Activated T-helper 1 cell treated with anti-CD3 and anti-CD28 coated beads, Interleukin-12 subunit alpha, Interleukin-12 subunit beta, Interleukin-2, Interleukin-4 antibody, amounts not matched to agents 30 ng/mL and 10 ng/mL and 1 ng/mL, durations not matched to agents 14 hours and 24 hours and 36 hours (primary cell): ENCODE data around the gene ZNF576. TPM values are rescaled to one million over a fixed set of nuclear protein-coding genes. Genes with fewer than 3 reads are reported as not detected.

ENCODE experiments used
- DNase-seq: peaks from one replicate; pipeline ENCODE4 v3.0.0; 2021; ENCODE audit warnings: low spot score
- H3K27ac Mint-ChIP-seq: one replicate; pipeline ENCODE4 v1.8.0; 2021; ENCODE audit warnings: mild to moderate bottlenecking, mixed read lengths
- H3K27me3 Mint-ChIP-seq: one replicate; pipeline ENCODE4 v1.8.0; 2022; ENCODE audit warnings: mild to moderate bottlenecking, moderate library complexity, mixed read lengths; ENCODE audit not compliant: insufficient read depth
- H3K36me3 Mint-ChIP-seq: one replicate; pipeline ENCODE4 v1.8.0; 2021; ENCODE audit warnings: low read depth, mixed read lengths
- H3K4me1 Mint-ChIP-seq: one replicate; pipeline ENCODE4 v1.8.0; 2021; ENCODE audit warnings: low read depth, mixed read lengths
- H3K4me3 Mint-ChIP-seq: one replicate; pipeline ENCODE4 v1.8.0; 2021; ENCODE audit warnings: mild to moderate bottlenecking, moderate library complexity, mixed read lengths
- H3K9me3 Mint-ChIP-seq: one replicate; pipeline ENCODE4 v1.8.0; 2021; ENCODE audit warnings: mixed read lengths
- intact Hi-C: fragments of 100-400 bp; cut with micrococcal nuclease; formaldehyde crosslinking; loops from one replicate; pipeline ENCODE4 v1.15.1; 2024
- total RNA-seq: library from RNA; stranded (reverse); gene quantifications from 2 replicates; pipeline ENCODE4 v1.2.3, GENCODE V29; 2022

ZNF576 gene
- total RNA-seq, 1 donor from 2014 or later, result 17.3 TPM

DNA sequence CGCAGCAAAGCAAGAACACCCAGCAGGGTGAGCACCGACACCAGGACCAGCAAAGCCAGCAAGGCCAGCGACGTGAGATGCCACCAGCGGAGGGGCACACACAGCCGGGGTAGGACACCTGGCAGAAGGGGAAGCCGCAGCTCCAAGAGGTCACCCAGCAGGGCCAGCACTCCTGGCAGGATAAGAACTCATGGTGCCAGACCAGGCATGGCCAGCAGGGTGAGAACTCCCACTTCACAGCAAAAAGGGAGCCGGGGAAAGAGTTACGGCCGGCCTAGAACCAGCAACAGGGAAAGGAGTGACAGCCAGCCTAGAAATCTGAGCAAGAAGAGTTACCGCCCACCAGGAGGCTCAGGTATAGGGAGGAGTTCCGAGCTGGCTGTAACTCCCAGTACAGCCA is 16.0 kb downstream of the ZNF576 start:
- peak overlapping the region; percentile 18 for H3K27ac Mint-ChIP-seq
- DNase-seq, result no peak
- H3K27me3 Mint-ChIP-seq, result no peaks in the 10 kb centered on the region
- intact Hi-C loops, result no loop called here
- H3K9me3 Mint-ChIP-seq, result no peaks in the 10 kb centered on the region
- H3K4me1 Mint-ChIP-seq, result peaks cover 3% of the 10 kb centered on the region
- no peak overlapping the region for H3K4me3 Mint-ChIP-seq
- no peaks in the 10 kb centered on the region for H3K36me3 Mint-ChIP-seq

DNA sequence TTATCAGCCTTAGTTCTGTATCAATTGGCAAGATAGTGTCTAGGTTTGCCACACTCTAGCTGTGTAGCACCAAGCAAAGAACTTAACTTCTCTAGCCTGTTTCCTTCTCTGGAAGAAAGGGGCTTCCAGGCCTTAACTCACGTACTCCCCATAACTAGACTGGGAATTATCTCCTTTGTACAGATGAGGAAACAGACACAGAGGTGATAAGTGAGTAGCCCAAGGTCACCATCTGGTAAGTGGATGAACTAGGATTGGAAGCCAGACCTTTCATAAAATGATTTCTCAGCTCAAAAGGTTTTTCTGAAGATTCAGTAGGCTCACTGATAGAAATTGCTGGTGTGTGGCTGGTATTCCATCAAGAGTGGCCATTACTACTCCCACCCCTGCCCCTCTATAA is 19.9 kb downstream of the ZNF576 start:
- no peak overlapping the region for H3K4me3 Mint-ChIP-seq

DNA sequence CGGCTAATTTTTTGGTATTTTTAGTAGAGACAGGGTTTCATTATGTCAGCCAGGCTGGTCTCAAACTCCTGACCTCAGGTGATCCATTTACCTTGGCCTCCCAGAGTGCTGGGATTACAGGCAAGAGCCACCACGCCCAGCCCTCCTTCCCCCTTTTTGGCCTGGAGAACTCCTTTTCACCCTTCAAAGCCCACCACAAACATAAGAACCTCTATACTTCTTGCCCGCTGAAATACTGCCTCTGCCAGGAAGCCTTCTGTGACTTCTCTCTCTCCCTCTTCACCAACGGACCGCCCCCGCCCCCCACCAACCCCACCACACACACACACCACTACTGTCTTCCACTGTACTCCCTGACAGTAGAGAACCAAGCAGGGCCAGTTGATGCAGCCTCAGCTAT is 20.6 kb downstream of the ZNF576 start:
- no peak overlapping the region for H3K27ac Mint-ChIP-seq

More for the DNA sequence above, 19.9 kb downstream of the ZNF576 start:
- Mint-ChIP-seq H3K36me3 (no peaks in the 10 kb centered on the region), H3K9me3 (no peaks in the 10 kb centered on the region), H3K27ac (no peak overlapping the region), H3K4me1 (peaks cover 12% of the 10 kb centered on the region), H3K27me3 (no peaks in the 10 kb centered on the region)
- DNase-seq, result no peak
- intact Hi-C loops, result no loop called here

DNA sequence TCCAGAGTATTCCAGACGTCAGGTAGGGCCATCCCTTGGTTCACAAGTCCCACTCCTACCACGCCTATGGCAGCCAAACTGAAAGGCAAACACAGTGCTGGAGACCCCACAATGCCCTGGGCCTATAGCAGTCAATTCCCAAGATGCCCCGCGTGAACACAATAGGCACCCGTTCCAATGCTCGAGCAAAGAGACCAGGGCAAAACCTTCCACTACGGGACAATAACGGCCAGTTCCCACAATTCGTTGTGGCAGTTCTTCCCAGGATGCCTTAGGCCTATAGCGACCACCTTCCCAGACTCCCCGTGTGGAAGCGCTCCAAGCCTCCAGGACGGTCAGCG is 22.5 kb downstream of the ZNF576 start:
- peaks cover 18% of the 10 kb centered on the region for H3K4me1 Mint-ChIP-seq
- intact Hi-C loops, result loop anchor here (1.0 kb wide), 9 partner anchors 23 to 165 kb away; partner anchors contain the start of genes IRGQ, PHLDB3, PINLYP and SMG9
- peak overlapping the region; percentile 94 for H3K27ac Mint-ChIP-seq
- no peak for DNase-seq
- no peaks in the 10 kb centered on the region for H3K27me3 Mint-ChIP-seq
- no peaks in the 10 kb centered on the region for H3K9me3 Mint-ChIP-seq
- H3K36me3 Mint-ChIP-seq, result no peaks in the 10 kb centered on the region
- H3K4me3 Mint-ChIP-seq, result peak overlapping the region; percentile 98

More for the DNA sequence above, 20.6 kb downstream of the ZNF576 start:
- H3K4me3 Mint-ChIP-seq, result peak overlapping the region; percentile 5
- no peak for DNase-seq
- no peaks in the 10 kb centered on the region for H3K27me3 Mint-ChIP-seq
- no peaks in the 10 kb centered on the region for H3K36me3 Mint-ChIP-seq
- intact Hi-C loops, result no loop called here
- peaks cover 17% of the 10 kb centered on the region for H3K4me1 Mint-ChIP-seq
- no peaks in the 10 kb centered on the region for H3K9me3 Mint-ChIP-seq

DNA sequence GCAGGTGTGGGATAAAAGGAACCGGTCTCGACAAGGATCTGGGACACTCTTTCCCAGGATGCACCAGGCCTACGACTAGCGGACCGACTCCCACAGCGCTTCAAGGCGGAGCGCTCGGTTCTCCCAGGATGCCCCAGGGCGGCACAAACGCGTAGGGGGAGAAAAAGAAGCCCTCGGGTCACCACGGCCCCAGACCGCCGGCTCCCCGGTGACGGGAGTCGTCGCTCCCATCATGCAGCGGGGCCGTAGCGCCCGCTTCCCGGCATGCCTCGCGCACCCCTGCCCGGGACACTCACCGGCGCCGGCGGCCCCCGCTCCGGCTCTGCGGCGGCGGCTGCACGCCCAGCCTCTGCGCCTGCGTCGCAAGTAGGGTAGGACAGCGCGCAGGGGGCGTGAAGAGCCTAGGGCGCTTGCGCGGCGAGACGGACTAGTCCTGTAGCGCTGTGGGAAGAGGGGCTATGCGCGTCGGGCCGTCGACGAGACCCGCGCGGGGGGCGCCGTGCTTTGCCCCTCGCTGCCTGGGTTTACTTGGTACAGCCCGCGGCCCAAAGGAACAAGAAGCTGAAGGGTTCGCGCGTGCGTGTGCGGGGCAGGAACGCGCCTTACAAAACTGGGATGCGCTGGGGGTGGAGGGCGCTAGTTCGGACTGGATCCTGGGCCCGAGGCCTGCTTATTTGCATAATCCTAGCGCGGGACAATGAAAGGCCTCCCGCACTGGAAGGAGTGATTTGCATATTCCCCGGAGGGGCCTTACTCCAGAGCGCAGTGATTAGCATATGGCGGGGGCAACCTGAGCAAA is 23.1 kb downstream of the ZNF576 start, which contains the start of gene ZNF428:
ZNF428 (minus strand) TSS at position 368 of the 799 bp plus-strand sequence. CDS start 5,325 bp downstream, outside the sequence.
- peaks cover 23% of the 10 kb centered on the region for H3K4me1 Mint-ChIP-seq
- H3K27me3 Mint-ChIP-seq, result no peaks in the 10 kb centered on the region
- H3K36me3 Mint-ChIP-seq, result no peaks in the 10 kb centered on the region
- peak within 1 kb of the TSS; percentile 99 for H3K27ac Mint-ChIP-seq
- no peaks in the 10 kb centered on the region for H3K9me3 Mint-ChIP-seq
- DNase-seq, result peak; percentile 86
- intact Hi-C loops, result loop anchor here (1.0 kb wide), 10 partner anchors 21 to 165 kb away; partner anchors contain the start of genes IRGQ, PHLDB3, PINLYP and SMG9
- peak within 1 kb of the TSS; percentile 98 for H3K4me3 Mint-ChIP-seq

DNA sequence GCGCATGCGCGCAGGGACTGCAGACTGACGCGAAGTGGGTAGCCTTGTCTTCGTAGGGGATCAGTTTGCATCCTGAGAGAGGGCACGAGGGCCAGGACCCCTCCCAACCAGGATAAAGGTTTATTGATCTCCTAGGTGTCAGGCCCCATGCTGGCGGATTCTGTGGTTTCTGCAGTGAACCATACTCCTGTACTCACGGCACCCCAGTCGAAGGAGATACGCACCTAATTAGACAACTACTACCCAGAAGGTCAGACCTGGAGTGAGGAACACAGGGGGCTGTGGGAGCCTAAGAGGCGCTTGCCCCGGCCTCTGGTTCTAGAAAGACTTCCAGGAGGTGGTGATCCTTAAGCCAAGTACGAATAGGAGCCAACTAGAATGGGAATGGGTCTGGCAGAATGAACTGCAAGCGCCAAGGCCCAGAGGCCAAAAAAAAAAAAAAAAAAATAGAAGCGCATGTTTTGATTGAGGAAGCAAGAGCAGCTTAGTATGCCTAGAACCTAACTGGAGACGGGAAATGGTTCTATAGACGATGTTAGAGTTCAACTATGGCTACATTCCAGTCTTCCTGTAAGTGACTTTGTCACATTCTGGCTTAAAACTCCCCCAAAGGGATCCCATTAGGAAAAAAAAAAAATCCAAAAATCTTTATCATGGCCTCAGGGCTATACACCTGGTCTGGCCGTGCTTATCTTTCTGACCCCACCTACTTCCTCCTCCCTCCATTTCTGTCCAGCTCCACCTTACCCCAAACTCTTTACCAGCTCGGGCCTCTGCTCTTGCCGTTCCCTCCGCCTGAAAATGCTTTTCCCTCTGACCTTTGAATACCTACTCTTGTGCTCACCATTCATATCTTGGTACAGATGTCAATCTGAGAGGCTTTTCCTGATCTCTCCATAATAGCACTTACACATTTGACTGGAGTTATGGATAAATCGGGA is 23.9 kb downstream of the ZNF576 start:
- H3K27ac Mint-ChIP-seq, result peak overlapping the region; percentile 99
- DNase-seq, result peak; percentile 78
- peaks cover 31% of the 10 kb centered on the region for H3K4me1 Mint-ChIP-seq
- no peaks in the 10 kb centered on the region for H3K9me3 Mint-ChIP-seq
- intact Hi-C loops, result loop anchor here (1.0 kb wide), 1 partner anchor 20 kb away; no protein-coding TSS in a partner anchor
- H3K4me3 Mint-ChIP-seq, result peak overlapping the region; percentile 98
- H3K27me3 Mint-ChIP-seq, result no peaks in the 10 kb centered on the region
- H3K36me3 Mint-ChIP-seq, result no peaks in the 10 kb centered on the region

DNA sequence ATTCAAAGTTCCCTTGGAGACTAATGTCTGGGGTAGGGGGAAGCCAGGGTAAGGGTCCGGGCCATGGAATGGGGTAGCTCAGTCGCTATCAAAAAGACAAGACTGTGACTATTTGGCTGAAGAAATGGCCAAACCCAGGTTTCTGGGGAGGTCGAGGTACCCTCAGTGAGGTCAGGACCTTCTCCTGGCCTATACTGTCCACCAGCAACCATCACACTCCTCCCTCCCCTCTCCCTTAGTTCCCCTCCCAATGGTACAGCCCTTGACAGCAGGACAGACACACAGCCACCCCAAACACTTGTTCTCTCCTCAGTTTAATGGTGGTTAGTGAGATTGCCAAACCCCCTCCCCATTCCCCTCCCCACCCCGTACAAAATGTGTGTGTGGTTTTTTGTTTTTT is 25.7 kb downstream of the ZNF576 start:
- no peak overlapping the region for H3K4me3 Mint-ChIP-seq
- intact Hi-C loops, result no loop called here
- no peak for DNase-seq
- no peaks in the 10 kb centered on the region for H3K9me3 Mint-ChIP-seq
- no peaks in the 10 kb centered on the region for H3K36me3 Mint-ChIP-seq
- H3K27ac Mint-ChIP-seq, result no peak overlapping the region
- H3K27me3 Mint-ChIP-seq, result peaks cover 3% of the 10 kb centered on the region
- H3K4me1 Mint-ChIP-seq, result peaks cover 31% of the 10 kb centered on the region

DNA sequence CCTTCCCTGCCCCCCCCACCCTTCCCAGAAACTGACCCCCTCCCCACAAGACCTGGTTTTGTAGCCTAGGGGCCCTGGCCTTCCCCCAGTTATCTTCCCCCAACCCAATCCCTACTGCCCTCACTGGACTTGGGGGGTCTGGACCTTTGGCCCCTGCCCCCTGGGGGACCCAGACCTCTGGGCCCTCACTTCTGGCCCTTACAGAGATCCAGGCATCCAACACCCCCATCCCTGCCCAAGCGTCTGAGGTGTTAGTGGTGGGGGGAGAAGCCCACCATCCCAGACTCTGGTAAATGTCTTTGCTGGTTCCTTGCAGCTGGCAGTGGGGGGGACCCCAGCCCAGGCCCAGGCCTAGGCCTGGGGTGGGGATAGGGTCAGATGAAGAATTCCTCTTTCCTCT is 26.6 kb downstream of the ZNF576 start:
- Mint-ChIP-seq H3K9me3 (no peaks in the 10 kb centered on the region), H3K4me3 (no peak overlapping the region), H3K27me3 (peaks cover 3% of the 10 kb centered on the region), H3K4me1 (peaks cover 31% of the 10 kb centered on the region), H3K36me3 (no peaks in the 10 kb centered on the region), H3K27ac (no peak overlapping the region)
- intact Hi-C loops, result no loop called here
- no peak for DNase-seq

DNA sequence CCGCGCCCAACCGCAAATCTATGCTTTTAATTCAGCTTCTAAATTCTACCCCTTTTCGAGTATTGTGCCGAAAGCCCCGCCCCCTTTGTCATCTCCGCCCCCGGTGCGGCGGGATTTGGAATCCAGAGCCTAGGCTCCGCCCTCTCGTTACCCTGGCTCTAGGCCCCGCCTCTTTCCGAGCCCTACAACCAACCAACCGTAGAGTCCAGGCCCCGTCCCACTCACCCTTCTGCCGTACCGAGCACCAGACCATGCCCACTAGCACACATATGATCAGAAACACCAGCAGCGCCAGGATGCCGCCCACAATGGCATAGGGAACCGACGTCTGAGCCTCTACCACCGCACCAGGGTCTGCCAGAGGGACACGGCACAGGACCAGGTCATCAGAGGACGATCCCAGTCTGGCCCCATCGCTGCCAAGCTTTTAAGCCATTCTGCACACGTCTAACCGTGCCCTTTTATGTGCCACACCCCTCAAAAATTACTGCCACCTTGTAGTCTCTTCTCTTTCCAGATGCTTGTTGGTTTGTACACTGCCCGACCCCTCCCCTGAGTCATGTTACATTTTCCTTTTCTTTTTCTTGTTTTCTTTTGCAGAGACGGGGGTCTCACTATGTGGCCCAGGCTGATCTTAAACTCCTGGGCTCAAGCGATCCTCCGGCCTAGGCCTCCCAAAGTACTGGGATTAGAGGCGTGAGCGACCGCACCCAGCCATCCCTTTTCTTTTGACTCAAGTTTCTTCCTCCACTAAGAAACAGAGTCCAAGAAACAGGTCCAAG is 27.7 kb downstream of the ZNF576 start:
- H3K27ac Mint-ChIP-seq, result no peak overlapping the region
- no peaks in the 10 kb centered on the region for H3K9me3 Mint-ChIP-seq
- intact Hi-C loops, result no loop called here
- H3K4me1 Mint-ChIP-seq, result peaks cover 31% of the 10 kb centered on the region
- no peak overlapping the region for H3K4me3 Mint-ChIP-seq
- no peaks in the 10 kb centered on the region for H3K36me3 Mint-ChIP-seq
- peaks cover 6% of the 10 kb centered on the region for H3K27me3 Mint-ChIP-seq
- no peak for DNase-seq

DNA sequence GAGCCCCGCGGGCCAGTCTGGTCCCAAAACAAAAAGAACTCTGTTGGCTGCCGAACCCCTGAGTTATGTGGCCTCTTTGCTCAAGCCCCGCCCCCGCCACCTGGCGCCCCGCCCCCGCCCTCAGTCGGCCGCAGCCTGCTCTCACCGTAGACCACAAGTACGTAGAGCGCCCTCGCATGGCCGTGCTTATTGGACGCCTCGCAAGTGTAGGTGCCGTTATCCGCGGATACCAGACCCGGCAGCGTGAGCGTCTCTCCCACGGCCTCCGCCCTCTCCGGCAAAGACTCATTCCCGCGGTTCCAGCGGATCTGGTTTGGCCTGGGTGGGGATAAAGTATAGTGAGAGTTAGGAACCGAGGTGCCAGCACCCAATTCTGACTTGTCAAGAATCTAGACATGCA is 28.5 kb downstream of the ZNF576 start:
- Mint-ChIP-seq H3K9me3 (no peaks in the 10 kb centered on the region), H3K27me3 (peaks cover 7% of the 10 kb centered on the region), H3K36me3 (no peaks in the 10 kb centered on the region), H3K4me3 (no peak overlapping the region), H3K27ac (no peak overlapping the region), H3K4me1 (peaks cover 29% of the 10 kb centered on the region)
- peak; percentile 80 for DNase-seq
- intact Hi-C loops, result no loop called here

DNA sequence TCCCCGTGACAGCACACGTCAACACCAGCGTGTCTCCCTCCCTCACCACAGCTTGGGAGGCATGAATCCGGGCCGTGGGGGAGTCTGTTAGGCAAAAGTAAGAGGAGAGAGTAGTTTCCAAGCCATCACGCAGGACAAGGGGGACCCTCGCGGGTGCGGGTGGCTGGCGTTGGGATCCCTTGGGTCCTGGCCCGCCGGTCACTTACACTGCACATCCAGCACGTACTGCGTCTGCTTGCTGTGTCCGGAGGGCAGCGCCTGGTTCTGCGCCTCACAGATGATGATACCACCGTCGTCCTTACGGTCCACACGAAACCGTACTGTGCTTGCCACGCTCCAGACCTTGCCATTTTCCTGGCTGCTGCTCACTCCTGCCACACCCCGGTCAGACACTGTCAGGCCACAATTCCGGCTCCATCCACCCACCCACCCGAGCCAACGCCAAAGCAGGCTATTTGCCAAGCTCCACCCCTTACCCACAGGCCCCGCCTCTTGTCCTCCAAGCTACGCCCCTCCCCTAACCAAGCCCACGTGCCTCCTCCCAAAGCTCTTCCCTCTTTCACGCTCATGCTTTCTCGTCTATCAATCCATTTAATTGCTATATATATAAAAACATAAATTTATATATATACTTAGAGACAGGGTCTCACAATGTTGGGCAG is 29.7 kb downstream of the ZNF576 start:
- H3K4me1 Mint-ChIP-seq, result peaks cover 19% of the 10 kb centered on the region
- H3K36me3 Mint-ChIP-seq, result no peaks in the 10 kb centered on the region
- no peak for DNase-seq
- H3K27me3 Mint-ChIP-seq, result peaks cover 7% of the 10 kb centered on the region
- intact Hi-C loops, result no loop called here
- H3K27ac Mint-ChIP-seq, result no peak overlapping the region
- no peaks in the 10 kb centered on the region for H3K9me3 Mint-ChIP-seq
- H3K4me3 Mint-ChIP-seq, result no peak overlapping the region

DNA sequence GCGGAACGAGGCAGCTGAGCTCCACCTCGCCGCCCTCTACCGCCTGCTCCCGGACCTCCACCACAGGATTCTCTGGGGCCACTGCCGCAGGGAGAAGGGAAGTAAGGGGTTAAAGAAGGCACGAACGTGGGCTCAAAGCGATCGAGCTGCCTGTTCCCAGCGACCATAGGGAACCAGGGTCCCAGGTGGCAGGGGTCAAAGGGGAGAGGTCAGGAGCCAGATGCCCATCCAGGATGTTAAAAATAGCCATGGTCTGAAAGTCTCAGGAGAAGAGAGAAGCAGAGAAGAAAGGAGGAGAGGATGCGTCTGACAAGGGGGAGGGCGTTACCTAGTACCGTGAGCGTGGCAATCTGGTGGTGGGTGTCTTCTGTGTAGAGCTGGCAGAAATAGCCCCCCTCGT is 30.4 kb downstream of the ZNF576 start:
- Mint-ChIP-seq H3K4me3 (no peak overlapping the region), H3K9me3 (no peaks in the 10 kb centered on the region), H3K27me3 (peaks cover 7% of the 10 kb centered on the region), H3K4me1 (peaks cover 15% of the 10 kb centered on the region), H3K36me3 (no peaks in the 10 kb centered on the region), H3K27ac (no peak overlapping the region)
- intact Hi-C loops, result no loop called here
- no peak for DNase-seq
